SJSA1 (cell line): ENCODE measurements around the gene ZNF771. TPM values are rescaled to one million over a fixed set of nuclear protein-coding genes. Genes with fewer than 3 reads are reported as not detected.
"Not testable (repeated sequence)": the region's sequence is repeated elsewhere in the genome, so short reads cannot be mapped to it uniquely, and the experiment has no call there.

ENCODE experiments used
- DNase-seq, 2 experiments: peaks; one replicate each; pipeline ENCODE4 v3.0.0-alpha.2; 2015 to 2020; ENCODE audit warnings: low spot score in 2 of 2, low read depth in 1 of 2
- H3K27ac ChIP-seq: fragments of 250-450 bp; sonication (Bioruptor Pico); 2 replicates; pipeline ENCODE4 v1.5.1; 2020; ENCODE audit warnings: mild to moderate bottlenecking, moderate library complexity
- H3K27me3 ChIP-seq: fragments of 250-450 bp; sonication (Bioruptor Pico); replicated peaks from 2 replicates; pipeline ENCODE4 v1.5.1; 2020; ENCODE audit warnings: mild to moderate bottlenecking, moderate library complexity
- H3K36me3 ChIP-seq: fragments of 250-450 bp; sonication (Bioruptor Pico); 2 replicates; pipeline ENCODE4 v1.5.1; 2020; ENCODE audit warnings: mild to moderate bottlenecking
- H3K4me1 ChIP-seq: fragments of 250-450 bp; sonication (Bioruptor Pico); replicated peaks from 2 replicates; pipeline ENCODE4 v1.6.1; 2021; ENCODE audit warnings: mild to moderate bottlenecking
- H3K4me3 ChIP-seq: fragments of 250-450 bp; sonication (Bioruptor Pico); 2 replicates; pipeline ENCODE4 v1.5.1; 2020; ENCODE audit warnings: mild to moderate bottlenecking
- H3K9me3 ChIP-seq: fragments of 250-450 bp; sonication (Bioruptor Pico); replicated peaks from 2 replicates; pipeline ENCODE4 v1.5.1; 2020; ENCODE audit warnings: mild to moderate bottlenecking
- total RNA-seq: library from RNA; depleted of rRNA; stranded (reverse); fragments of >200 nt; shearing (Covaris generic); gene quantifications from 2 replicates; pipeline ENCODE4 v1.2.3, GENCODE V29; 2014

ZNF771 gene
- total RNA-seq, 1 experiment from 2014 or later, result 27.0 TPM

- peaks cover 26% of the 10 kb centered on the region for H3K36me3 ChIP-seq
- H3K27ac ChIP-seq, result peak within 1 kb of the TSS; percentile 95
- H3K4me1 ChIP-seq, result peaks cover 16% of the 10 kb centered on the region
- no peaks in the 10 kb centered on the region for H3K9me3 ChIP-seq
- H3K4me3 ChIP-seq, result peak within 1 kb of the TSS; percentile 77
- DNase-seq, result peak; percentile 94 to 96
- H3K27me3 ChIP-seq, result no peaks in the 10 kb centered on the region
These were observed 38.2 kb downstream of the ZNF771 start, which contains the start of gene SEPHS2 for GRCh38 chr16:30445408-30446202. TSS of gene SEPHS2 (minus strand) at chr16:30445874. CDS start at chr16:30445727, 147 bp downstream.

GRCh38 chr16:30446203-30446595 is 38.8 kb downstream of the ZNF771 start:
- no peaks in the 10 kb centered on the region for H3K9me3 ChIP-seq
- no peaks in the 10 kb centered on the region for H3K27me3 ChIP-seq
- H3K27ac ChIP-seq, result peak overlapping the region; percentile 95
- H3K4me1 ChIP-seq, result peaks cover 16% of the 10 kb centered on the region
- peaks cover 26% of the 10 kb centered on the region for H3K36me3 ChIP-seq
- H3K4me3 ChIP-seq, result peak overlapping the region; percentile 77
- DNase-seq, result no peak

- Histone ChIP-seq H3K27ac (no peak overlapping the region), H3K36me3 (peaks cover 26% of the 10 kb centered on the region), H3K27me3 (no peaks in the 10 kb centered on the region), H3K4me1 (peaks cover 16% of the 10 kb centered on the region), H3K9me3 (no peaks in the 10 kb centered on the region), H3K4me3 (no peak overlapping the region)
- DNase-seq, result no peak
These were observed 40.3 kb downstream of the ZNF771 start for GRCh38 chr16:30447512-30448226.

- peaks cover 13% of the 10 kb centered on the region for H3K36me3 ChIP-seq
- no peak overlapping the region for H3K27ac ChIP-seq
- peaks cover 15% of the 10 kb centered on the region for H3K4me1 ChIP-seq
- H3K9me3 ChIP-seq, result no peaks in the 10 kb centered on the region
- H3K4me3 ChIP-seq, result no peak overlapping the region
- no peak for DNase-seq
- no peaks in the 10 kb centered on the region for H3K27me3 ChIP-seq
These were observed 41.7 kb downstream of the ZNF771 start for GRCh38 chr16:30449116-30449435.

- not testable (repeated sequence) for H3K27ac ChIP-seq, H3K9me3 ChIP-seq, H3K4me3 ChIP-seq, H3K36me3 ChIP-seq, DNase-seq, H3K4me1 ChIP-seq, H3K27me3 ChIP-seq
These were observed 45.5 kb downstream of the ZNF771 start for GRCh38 chr16:30452709-30453580.

- Histone ChIP-seq H3K4me1 (no peaks in the 10 kb centered on the region), H3K27ac (no peak overlapping the region), H3K9me3 (no peaks in the 10 kb centered on the region), H3K4me3 (no peak overlapping the region), H3K36me3 (no peaks in the 10 kb centered on the region), H3K27me3 (no peaks in the 10 kb centered on the region)
- DNase-seq, result no peak
These were observed 48.9 kb downstream of the ZNF771 start for GRCh38 chr16:30456302-30456701.

- H3K27me3 ChIP-seq, result no peaks in the 10 kb centered on the region
- H3K9me3 ChIP-seq, result no peaks in the 10 kb centered on the region
- no peaks in the 10 kb centered on the region for H3K36me3 ChIP-seq
- DNase-seq, result no peak
- no peaks in the 10 kb centered on the region for H3K4me1 ChIP-seq
- no peak overlapping the region for H3K4me3 ChIP-seq
- H3K27ac ChIP-seq, result no peak overlapping the region
These were observed 49.9 kb downstream of the ZNF771 start for GRCh38 chr16:30457256-30457655.

GRCh38 chr16:30457743-30458560 is 50.5 kb downstream of the ZNF771 start:
- no peak overlapping the region for H3K27ac ChIP-seq
- DNase-seq, result no peak
- no peaks in the 10 kb centered on the region for H3K9me3 ChIP-seq
- H3K27me3 ChIP-seq, result no peaks in the 10 kb centered on the region
- H3K4me3 ChIP-seq, result no peak overlapping the region
- H3K36me3 ChIP-seq, result no peaks in the 10 kb centered on the region
- no peaks in the 10 kb centered on the region for H3K4me1 ChIP-seq

GRCh38 chr16:30458561-30459394 is 51.4 kb downstream of the ZNF771 start:
- Histone ChIP-seq H3K4me3 (no peak overlapping the region), H3K9me3 (no peaks in the 10 kb centered on the region), H3K36me3 (no peaks in the 10 kb centered on the region), H3K4me1 (no peaks in the 10 kb centered on the region), H3K27me3 (no peaks in the 10 kb centered on the region), H3K27ac (no peak overlapping the region)
- DNase-seq, result no peak

GRCh38 chr16:30459456-30459855 is 52.0 kb downstream of the ZNF771 start:
- Histone ChIP-seq H3K27me3 (no peaks in the 10 kb centered on the region), H3K36me3 (no peaks in the 10 kb centered on the region), H3K4me3 (no peak overlapping the region), H3K9me3 (no peaks in the 10 kb centered on the region), H3K4me1 (no peaks in the 10 kb centered on the region), H3K27ac (no peak overlapping the region)
- DNase-seq, result no peak

- not testable (repeated sequence) for H3K9me3 ChIP-seq, H3K27me3 ChIP-seq, DNase-seq, H3K4me1 ChIP-seq, H3K36me3 ChIP-seq, H3K27ac ChIP-seq, H3K4me3 ChIP-seq
These were observed 54.0 kb downstream of the ZNF771 start for GRCh38 chr16:30461426-30461825.

GRCh38 chr16:30464078-30464477 is 56.7 kb downstream of the ZNF771 start:
- Histone ChIP-seq H3K4me1 (no peaks in the 10 kb centered on the region), H3K9me3 (no peaks in the 10 kb centered on the region), H3K27ac (no peak overlapping the region), H3K4me3 (no peak overlapping the region), H3K27me3 (no peaks in the 10 kb centered on the region), H3K36me3 (no peaks in the 10 kb centered on the region)
- no peak for DNase-seq
